GM12878 (cell line): ENCODE results near the gene CCDC12. TPM values are rescaled to one million over a fixed set of nuclear protein-coding genes. Genes with fewer than 3 reads are reported as not detected.
A peak's percentile ranks its signal among the peaks of the same experiment; 100 is the strongest.

Source experiments
- ATAC-seq: fragments of 200-7000 bp; cut with Tn5 transposase; 3 replicates; pipeline ENCODE4 v1.9.1; 2020; ENCODE audit warnings: mild to moderate bottlenecking, moderate library complexity
- BruUV-seq: library from RNA; stranded (reverse); fragments of 400-500 nt; replicated peaks from 2 replicates; lab custom pipeline; 2021; lab: Mats Ljungman, UMichigan
- CTCF ChIA-PET: fragments of 300-600 bp; sonication (Branson Sonifier 250); formaldehyde crosslinking; extraction: SDS; loops from one replicate; lab custom pipeline; 2021; ENCODE audit warnings: inconsistent platforms; lab: Yijun Ruan, JAX
- POLR2A ChIA-PET: fragments of 350-600 bp; formaldehyde crosslinking; extraction: SDS; loops from one replicate; lab custom pipeline; 2021; ENCODE audit warnings: inconsistent platforms; lab: Charles Lee
- RAD21 ChIA-PET: fragments of 300-600 bp; sonication (Branson Sonifier 250); formaldehyde crosslinking; loops from one replicate; lab custom pipeline; 2023; ENCODE audit warnings: antibody characterized with exemption; ENCODE audit not compliant: unreplicated experiment; lab: Charles Lee
- SMC1A ChIA-PET: fragments of 300-600 bp; sonication (Branson Sonifier 250); formaldehyde crosslinking; loops from one replicate; lab custom pipeline; 2023; ENCODE audit not compliant: unreplicated experiment, uncharacterized antibody; lab: Charles Lee
- DNase-seq: peaks from one replicate; pipeline ENCODE4 v3.0.0-alpha.2; 2011; ENCODE audit warnings: low read depth, low spot score
- FAIRE-seq: peaks from 3 replicates; lab custom pipeline; 2011; peaks lifted over from hg19 to GRCh38; lab: Jason Lieb, UNC
- H2AFZ ChIP-seq: 2 replicates; pipeline ENCODE4 v1.6.0; 2011; ENCODE audit warnings: low read depth, low read length, control low read depth; ENCODE audit not compliant: control insufficient read depth
- H3K27ac ChIP-seq: 2 replicates; pipeline ENCODE4 v1.5.1; 2011; ENCODE audit warnings: control low read depth; ENCODE audit not compliant: control insufficient read depth, insufficient read depth
- H3K27me3 ChIP-seq, 2 experiments: replicated peaks in 1 of 2; 2 replicates each; pipeline versions ENCODE4 v1.6.0 to v1.6.1; 2011; ENCODE audit warnings: low read length in 1 of 2; ENCODE audit not compliant: control insufficient read depth in 2 of 2, insufficient read depth in 2 of 2
- H3K36me3 ChIP-seq, 2 experiments: 2 replicates each; pipeline ENCODE4 v1.5.1; 2011; ENCODE audit warnings: low read length in 1 of 2; ENCODE audit not compliant: control insufficient read depth in 2 of 2, insufficient read depth in 2 of 2
- H3K4me1 ChIP-seq: 2 replicates; pipeline ENCODE4 v1.6.1; 2011; ENCODE audit warnings: mild to moderate bottlenecking, low read length, moderate library complexity, mixed read lengths; ENCODE audit not compliant: control insufficient read depth, insufficient read depth
- H3K4me2 ChIP-seq: 2 replicates; pipeline ENCODE4 v1.6.0; 2011; ENCODE audit warnings: control low read depth; ENCODE audit not compliant: control insufficient read depth, insufficient read depth
- H3K4me3 ChIP-seq: fragments of 200-600 bp; sonication (generic); 2 replicates; pipeline ENCODE4 v1.5.1; 2016
- H3K79me2 ChIP-seq: 2 replicates; pipeline ENCODE4 v1.6.0; 2011; ENCODE audit warnings: low read length; ENCODE audit not compliant: control insufficient read depth, insufficient read depth
- H3K9ac ChIP-seq: 2 replicates; pipeline ENCODE4 v1.8.0; 2011; ENCODE audit warnings: low read length, control low read depth, mixed read lengths; ENCODE audit not compliant: control insufficient read depth, insufficient read depth
- H3K9me3 ChIP-seq: replicated peaks from 3 replicates; pipeline ENCODE4 v1.5.1; 2011; ENCODE audit warnings: mild to moderate bottlenecking, low read length; ENCODE audit not compliant: control insufficient read depth, insufficient read depth
- H4K20me1 ChIP-seq: 2 replicates; pipeline ENCODE4 v1.6.0; 2011; ENCODE audit not compliant: control insufficient read depth, insufficient read depth
- NFYB ChIP-seq: IDR thresholded peaks from 2 replicates; pipeline ENCODE4 v1.6.1; 2011; ENCODE audit warnings: low read depth, mild to moderate bottlenecking, low read length, improper control_type of control experiment, moderate library complexity; ENCODE audit not compliant: insufficient read depth
- NRF1 ChIP-seq: conservative IDR thresholded peaks from 2 replicates; pipeline ENCODE4 v1.6.1; 2011; ENCODE audit warnings: mild to moderate bottlenecking, low read depth, low read length, improper control_type of control experiment
- POLR2A ChIP-seq: IDR thresholded peaks from 2 replicates; pipeline ENCODE4 v1.6.1; 2011; ENCODE audit warnings: low read depth, mild to moderate bottlenecking, low read length
- SMAD1 ChIP-seq: fragments of 450-650 bp; IDR thresholded peaks from 2 replicates; pipeline ENCODE4 v1.6.1; 2018; ENCODE audit warnings: mild to moderate bottlenecking, low read depth; ENCODE audit not compliant: partially characterized antibody
- SMAD5 ChIP-seq: IDR thresholded peaks from 2 replicates; pipeline ENCODE4 v1.6.1; 2016; ENCODE audit warnings: antibody characterized with exemption, low read depth
- YY1 ChIP-seq: IDR thresholded peaks from 2 replicates; pipeline ENCODE4 v1.6.1; 2011; ENCODE audit warnings: low read depth, mild to moderate bottlenecking, low read length
- WGBS: methylation state at CpG from one replicate; pipeline ENCODE4 v1.1.6; 2016; ENCODE audit warnings: low lambda C conversion rate; ENCODE audit not compliant: insufficient replicate concordance, insufficient coverage; ENCODE audit errors: missing lambda C conversion rate; 5-methylcytosine and 5-hydroxymethylcytosine counted together
- in situ Hi-C: fragments of 300-500 bp; cut with MboI; formaldehyde crosslinking; loops from 9 replicates; pipeline ENCODE4 v1.14.3; 2018; ENCODE audit warnings: mixed read lengths
- intact Hi-C: fragments of 100-400 bp; cut with micrococcal nuclease; formaldehyde crosslinking; loops from one replicate; pipeline ENCODE4 v1.14.2; 2022; ENCODE audit not compliant: unreplicated experiment
- polyA plus RNA-seq, 11 experiments: library from polyadenylated mRNA; depleted of rRNA in 4 of 11; unstranded in 6 of 11; stranded (reverse) in 5 of 11; fragments of >200 nt; fragmentation: Nextera tagmentation in 4 of 11; fragmentation: Illumina TruSeq in 1 of 11; extraction: Ambion mirVana in 4 of 11; extraction: Trizol in 1 of 11; gene quantifications; 1 replicate in 1 of 11; 2 replicates in 10 of 11; pipeline versions ENCODE4 v1.2.1 to v1.2.3, GENCODE V29; 2011 to 2016; ENCODE audit warnings: inconsistent platforms in 2 of 11, missing spikeins in 2 of 11, low read depth in 1 of 11
- total RNA-seq, 4 experiments: library from RNA; depleted of rRNA in 3 of 4; stranded (reverse); fragments of >200 nt in 3 of 4; fragmentation: Illumina TruSeq in 1 of 4; extraction: Trizol in 1 of 4; gene quantifications; 2 replicates each; pipeline versions ENCODE4 v1.2.1 to v1.2.3, GENCODE V29; 2013 to 2021

CCDC12 gene
- total and polyA plus RNA-seq, 10 of the 15 experiments (the other 5 are each of a cell fraction or from before 2014, with no cell fraction given): 9.2 to 91.4 (median 61.3) TPM

DNA sequence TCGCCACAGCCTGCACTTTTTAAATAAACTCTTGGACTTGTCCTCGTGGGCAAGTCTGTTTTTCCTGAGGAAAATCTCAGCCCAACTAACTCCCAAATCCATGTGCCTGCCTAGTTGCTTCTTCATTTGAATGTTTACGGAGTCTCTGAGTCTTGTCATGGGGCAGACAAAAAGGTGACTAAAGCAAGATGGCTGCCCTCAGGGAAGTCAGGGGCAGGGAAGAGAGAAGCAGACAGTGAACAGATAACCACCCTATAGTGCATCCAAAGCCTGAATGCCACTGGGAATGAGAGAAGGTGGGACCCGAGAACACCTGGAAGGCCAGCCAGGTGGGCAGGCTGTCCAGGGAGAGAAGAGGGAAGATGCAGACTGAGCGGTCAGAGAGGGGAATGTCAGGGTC lies 21.4 kb downstream of the CCDC12 start:
- WGBS: 79% methylated on average over 5 of the region's 5 CpGs
- intact Hi-C loops: no loop called here
- H3K27ac ChIP-seq: peak overlapping the region; percentile 75
- H3K4me3 ChIP-seq: no peak overlapping the region
- peaks cover 70% of the 10 kb centered on the region for H3K4me1 ChIP-seq
- H3K4me2 ChIP-seq: peak overlapping the region; percentile 32
- no peaks in the 10 kb centered on the region for H3K27me3 ChIP-seq
- CTCF ChIA-PET: interaction anchor here (1.4 to 2.7 kb wide), 2 partner anchors 27 to 29 kb away, joined by 3 to 11 read pairs; no protein-coding TSS in a partner anchor
- TF ChIP-seq POLR2A (no peak), SMAD1 (no peak), NFYB (no peak), YY1 (peak; percentile 53), SMAD5 (no peak)
- TF ChIP-seq, all 136 proteins: peak for 1
- ChIA-PET POLR2A (interaction anchor here (1.2 to 10.1 kb wide), 4 partner anchors 16 to 24 kb away, joined by 7 to 163 read pairs (median 16); partner anchors contain the start of genes CCDC12 and NBEAL2), SMC1A (interaction anchor here (1.1 to 17.2 kb wide), 5 partner anchors 15 to 26 kb away, joined by 3 to 298 read pairs (median 11); partner anchors contain the start of gene NBEAL2), RAD21 (interaction anchor here (1.3 to 7.0 kb wide), 7 partner anchors 8 to 32 kb away, joined by 3 to 48 read pairs (median 8); no protein-coding TSS in a partner anchor)
- in situ Hi-C loops: no loop called here
- Histone ChIP-seq H4K20me1 (peaks cover 2% of the 10 kb centered on the region; the same call in 1 of the 2 replicates), H3K79me2 (peaks cover 94% of the 10 kb centered on the region), H2AFZ (no peak overlapping the region), H3K36me3 (peaks cover 4 to 7% of the 10 kb centered on the region in 2 experiments; a peak in 3 of 4 replicates), H3K9ac (peak overlapping the region; percentile 7; the same call in 1 of the 2 replicates), H3K9me3 (no peaks in the 10 kb centered on the region)
- no peak for FAIRE-seq
- DNase-seq: no peak
- BruUV-seq: no TSS peak
- no peak for ATAC-seq

DNA sequence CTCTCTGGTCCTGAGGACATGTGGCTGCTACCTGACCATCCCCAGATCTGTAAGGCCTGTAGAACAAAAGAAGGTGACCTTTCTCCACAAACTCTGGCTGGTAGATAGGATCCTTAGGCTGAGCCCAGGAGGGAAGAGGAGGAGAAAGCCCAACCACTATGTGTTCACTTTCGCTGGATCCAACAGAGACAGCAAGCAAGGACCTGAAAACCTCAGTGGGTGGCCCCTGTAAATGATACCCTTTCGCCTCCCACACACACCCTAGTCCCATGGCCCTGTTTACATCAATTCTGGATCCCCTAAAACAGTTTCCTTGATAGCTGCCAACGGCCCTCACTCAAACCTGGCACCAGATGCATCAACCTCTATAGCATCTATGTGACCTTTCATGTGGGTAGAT lies 22.4 kb downstream of the CCDC12 start:
- TF ChIP-seq NRF1: no peak
- TF ChIP-seq POLR2A: 0 out of 2 replicates have a peak, but pooled peaks have one; percentile 13

More for the DNA sequence above, 22.4 kb downstream of the CCDC12 start:
- no TSS peak for BruUV-seq
- Histone ChIP-seq H3K4me3 (peak overlapping the region; percentile 11; the same call in 1 of the 2 replicates), H3K36me3 (peaks cover 4 to 9% of the 10 kb centered on the region in 2 experiments; a peak in 3 of 4 replicates), H2AFZ (no peak overlapping the region), H4K20me1 (peaks cover 2% of the 10 kb centered on the region), H3K79me2 (peaks cover 94% of the 10 kb centered on the region), H3K9ac (peak overlapping the region; percentile 43), H3K4me1 (peaks cover 70% of the 10 kb centered on the region), H3K9me3 (no peaks in the 10 kb centered on the region), H3K4me2 (peak overlapping the region; percentile 60), H3K27me3 (no peaks in the 10 kb centered on the region), H3K27ac (peak overlapping the region; percentile 75)
- intact Hi-C loops (no loop called here), in situ Hi-C loops (no loop called here)
- 9% methylated on average over 3 of the region's 3 CpGs for WGBS
- no peak for DNase-seq
- ATAC-seq: peak; percentile 7
- no peak for FAIRE-seq
- ChIA-PET SMC1A (interaction anchor here (1.1 to 17.2 kb wide), 8 partner anchors 10 to 40 kb away, joined by 3 to 298 read pairs (median 10); partner anchors contain the start of genes CCDC12 and NBEAL2), POLR2A (interaction anchor here (1.0 to 10.1 kb wide), 8 partner anchors 11 to 33 kb away, joined by 3 to 163 read pairs (median 8); partner anchors contain the start of genes CCDC12 and NBEAL2), RAD21 (interaction anchor here (0.6 to 7.0 kb wide), 11 partner anchors 11 to 33 kb away, joined by 3 to 48 read pairs (median 7); partner anchors contain the start of gene NBEAL2), CTCF (interaction anchor here (0.9 to 2.5 kb wide), 3 partner anchors 18 to 28 kb away, joined by 3 to 7 read pairs (median 5); no protein-coding TSS in a partner anchor)
